GM21515 (cell line): Measurements from ENCODE around the gene MLST8.
A peak's percentile ranks its signal among the peaks of the same experiment; 100 is the strongest.

Experiments used
- ATAC-seq: cut with Tn5 transposase; IDR thresholded peaks from one replicate; pipeline ENCODE4 v1.9.1; 2021; ENCODE audit not compliant: unreplicated experiment

The MLST8 gene

DNA sequence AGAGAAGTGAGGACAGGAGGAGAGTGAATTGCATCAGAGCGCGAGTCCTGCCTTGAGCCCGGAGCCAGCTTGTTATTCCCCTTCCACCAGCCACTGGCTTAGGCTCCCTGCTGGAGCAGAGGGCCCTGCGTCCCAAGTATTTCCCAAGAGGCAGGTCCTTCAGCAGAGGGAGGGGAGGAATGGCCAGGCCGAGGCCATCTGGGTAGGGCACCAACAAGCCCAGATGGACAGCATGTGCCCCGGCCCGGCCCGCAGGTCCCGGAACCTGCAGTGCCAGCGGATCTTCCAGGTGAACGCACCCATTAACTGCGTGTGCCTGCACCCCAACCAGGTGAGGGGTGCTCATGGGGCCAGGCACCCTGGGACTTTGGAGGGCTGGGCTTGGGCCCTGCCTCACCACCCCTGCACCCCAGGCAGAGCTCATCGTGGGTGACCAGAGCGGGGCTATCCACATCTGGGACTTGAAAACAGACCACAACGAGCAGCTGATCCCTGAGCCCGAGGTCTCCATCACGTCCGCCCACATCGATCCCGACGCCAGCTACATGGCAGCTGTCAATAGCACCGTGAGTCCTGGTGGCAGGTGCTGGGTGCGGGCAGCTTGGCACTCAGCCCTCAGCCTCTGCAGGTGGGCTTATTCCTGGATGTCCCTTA, 1.7 kb downstream of the MLST8 start:
- ATAC-seq, result no peak

- ATAC-seq, result no peak
These were observed 2.6 kb downstream of the MLST8 start for GRCh38 chr16:2207872-2208271.

DNA sequence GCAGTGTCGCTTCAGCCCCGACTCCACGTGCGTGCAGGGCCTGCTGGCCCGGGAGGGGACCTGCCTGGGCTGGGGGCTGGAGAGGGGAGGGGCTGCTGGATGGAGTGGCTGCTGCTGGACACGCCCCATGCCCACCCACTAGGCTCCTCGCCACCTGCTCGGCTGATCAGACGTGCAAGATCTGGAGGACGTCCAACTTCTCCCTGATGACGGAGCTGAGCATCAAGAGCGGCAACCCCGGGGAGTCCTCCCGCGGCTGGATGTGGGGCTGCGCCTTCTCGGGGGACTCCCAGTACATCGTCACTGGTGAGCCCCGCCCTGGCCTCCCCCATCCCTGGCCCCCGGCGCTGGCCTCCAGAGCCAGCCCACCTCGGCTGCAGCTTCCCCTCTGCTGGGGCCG, 3.1 kb downstream of the MLST8 start:
- ATAC-seq, result no peak

- ATAC-seq, result no peak
These were observed 3.5 kb downstream of the MLST8 start for GRCh38 chr16:2208772-2209171.

GRCh38 chr16:2209258-2210008, 4.2 kb downstream of the MLST8 start:
- ATAC-seq, result no peak

DNA sequence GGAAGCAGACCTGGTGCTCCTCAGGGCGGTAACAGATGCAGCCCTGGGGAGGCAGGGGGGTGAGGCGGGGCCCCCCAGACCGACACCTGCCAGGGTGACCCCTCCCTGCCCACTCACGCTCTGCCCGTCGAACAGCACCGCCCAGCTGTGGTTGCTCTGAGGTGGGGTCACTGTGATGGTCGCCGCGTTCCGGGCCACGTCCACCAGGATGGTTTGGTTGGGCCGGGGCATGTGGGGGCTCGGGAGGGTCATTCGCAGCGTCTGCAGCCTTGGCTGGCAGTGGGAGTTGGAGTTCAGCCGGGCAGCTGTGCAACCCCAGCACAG, 4.7 kb downstream of the MLST8 start:
- no peak for ATAC-seq

DNA sequence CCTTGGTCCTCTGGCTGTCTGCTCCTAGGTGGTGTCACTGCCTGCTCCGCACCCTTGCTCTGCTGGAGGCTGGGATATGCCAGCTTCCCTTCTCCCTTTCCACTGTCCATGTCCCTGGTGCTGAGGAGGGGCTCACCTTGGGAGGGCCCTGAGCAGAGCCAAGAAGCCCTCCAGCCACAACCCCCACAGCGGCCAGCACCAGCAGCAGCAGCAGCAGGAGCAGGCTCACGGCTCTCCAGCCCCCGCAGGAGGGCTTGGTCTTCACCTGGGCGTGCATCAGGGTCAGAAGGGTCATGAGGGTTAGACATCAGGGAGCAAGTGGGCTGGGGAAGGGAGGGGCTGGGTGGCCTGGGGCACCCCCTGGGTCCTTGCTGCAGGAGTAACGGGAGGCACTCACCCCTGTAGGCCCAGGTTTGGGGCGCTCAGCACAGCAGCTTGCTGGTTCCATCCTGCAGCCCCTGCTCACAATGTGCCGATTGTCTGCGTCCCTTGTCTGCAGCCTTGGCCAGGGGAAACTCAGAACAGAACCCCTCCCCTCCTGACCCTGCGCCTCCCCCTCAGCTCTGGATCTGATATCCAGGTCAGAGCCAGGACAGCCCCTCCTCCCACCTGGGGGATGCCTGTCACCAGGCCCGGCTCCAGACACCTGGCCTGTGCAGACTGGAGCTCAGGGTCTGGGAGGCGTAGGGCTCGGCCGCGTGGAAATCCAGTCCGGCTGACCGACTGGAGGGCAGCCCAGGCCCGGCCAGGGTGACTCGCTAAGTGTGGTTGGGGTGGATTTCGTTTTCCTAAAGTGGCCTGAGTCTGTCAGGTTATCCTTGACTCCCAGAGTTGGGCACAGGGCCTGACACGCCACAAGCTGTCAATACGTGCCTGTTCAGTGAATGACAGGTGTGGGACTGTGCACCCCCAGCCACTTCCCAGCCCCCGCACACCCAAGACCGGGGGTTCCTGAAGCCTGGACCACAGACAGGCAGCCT, 5.4 kb downstream of the MLST8 start, which contains the start of gene BRICD5:
TSS of gene BRICD5 (minus strand) at position 478 of the 980 bp plus-strand sequence. CDS start at position 448, 30 bp downstream.
- ATAC-seq, result no peak

- no peak for ATAC-seq
These were observed 6.7 kb downstream of the MLST8 start for GRCh38 chr16:2211923-2212347.

DNA sequence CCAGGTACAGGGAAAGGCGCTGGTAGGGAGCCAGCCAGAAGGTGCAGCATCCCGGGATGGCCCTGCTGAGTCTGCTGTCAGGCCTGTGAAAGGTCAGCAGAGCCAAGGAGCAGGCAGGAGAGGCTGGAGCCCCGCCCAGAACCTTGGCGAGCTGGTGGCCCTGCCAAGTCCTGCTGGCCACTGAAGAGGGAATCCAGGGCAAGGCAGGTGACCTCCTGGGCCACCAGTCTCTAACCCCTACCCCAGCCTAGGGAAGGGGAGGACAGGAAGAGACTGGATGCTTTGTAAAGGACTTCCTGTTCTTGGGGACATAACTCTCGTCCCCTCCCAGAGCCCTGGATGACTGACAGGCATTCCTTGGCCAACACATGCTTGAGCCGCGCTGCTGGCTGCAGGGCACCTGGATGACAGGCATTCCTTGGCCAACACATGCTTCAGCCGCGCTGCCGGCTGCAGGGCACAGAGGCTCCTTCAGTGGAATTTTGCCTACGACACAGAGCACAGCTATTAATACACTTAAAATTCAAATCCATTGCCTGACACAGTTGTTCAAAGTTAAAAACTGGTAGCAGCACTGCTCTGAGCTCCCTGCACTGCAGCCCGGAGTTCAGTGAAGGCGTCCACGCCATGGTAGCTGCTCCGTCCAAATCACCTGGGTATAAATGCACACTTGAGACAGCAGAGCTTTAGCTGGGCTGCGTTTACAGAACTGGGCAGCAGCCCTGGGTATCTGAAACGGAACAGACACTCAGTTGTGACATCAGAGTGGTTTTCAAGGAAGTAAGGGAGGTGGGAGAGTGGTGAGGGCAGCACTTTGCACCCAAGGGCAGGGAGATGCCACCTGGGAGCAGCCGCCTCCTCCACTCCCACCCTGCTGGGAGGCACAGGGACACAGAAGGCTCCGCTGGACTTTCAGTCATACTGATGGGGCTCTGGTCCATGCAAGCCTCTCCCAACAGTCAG, 7.4 kb downstream of the MLST8 start:
- no peak for ATAC-seq

DNA sequence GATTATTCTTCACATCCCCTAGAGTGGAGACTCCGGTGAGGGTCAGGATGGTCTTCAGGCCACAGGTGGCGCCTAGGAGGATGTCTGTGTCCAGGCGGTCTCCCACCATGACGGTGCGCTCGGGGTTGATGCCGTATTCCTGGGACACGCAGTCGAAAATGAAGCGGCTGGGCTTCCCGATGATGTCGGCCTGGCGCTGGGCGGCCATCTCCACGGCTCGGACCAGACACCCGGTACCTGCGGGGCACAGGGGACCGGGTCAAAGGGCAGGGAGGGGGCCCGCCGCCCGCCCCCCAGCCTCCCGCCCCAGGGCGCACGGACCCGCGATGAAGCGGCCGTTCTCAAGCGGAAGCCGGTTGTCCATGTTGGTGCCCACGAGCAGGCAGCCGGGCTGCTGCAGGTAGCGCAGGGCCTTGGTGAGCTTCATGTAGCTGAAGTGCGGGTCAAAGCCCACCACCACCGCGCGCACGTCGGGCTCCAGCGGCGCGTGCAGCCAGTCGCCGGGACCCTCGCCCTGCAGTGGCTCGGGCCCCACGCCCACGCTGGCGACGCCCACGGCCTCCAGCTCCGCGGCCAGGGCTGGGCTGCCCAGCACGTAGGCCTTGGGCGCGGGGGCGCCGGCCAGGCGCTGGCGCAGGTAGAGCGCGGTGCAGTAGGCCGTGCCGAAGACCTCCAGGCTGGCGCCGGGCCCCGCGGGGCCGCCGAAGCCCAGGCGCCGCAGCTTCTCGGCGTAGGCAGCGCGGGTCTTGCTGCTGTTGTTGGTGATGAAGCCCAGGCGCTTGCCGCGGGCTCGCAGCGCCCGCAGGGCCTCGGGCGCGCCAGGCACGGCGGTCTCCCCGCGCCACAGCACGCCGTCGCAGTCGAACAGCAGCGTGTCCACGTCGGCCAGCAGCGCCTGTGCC, 8.8 kb downstream of the MLST8 start:
- ATAC-seq, result no peak

DNA sequence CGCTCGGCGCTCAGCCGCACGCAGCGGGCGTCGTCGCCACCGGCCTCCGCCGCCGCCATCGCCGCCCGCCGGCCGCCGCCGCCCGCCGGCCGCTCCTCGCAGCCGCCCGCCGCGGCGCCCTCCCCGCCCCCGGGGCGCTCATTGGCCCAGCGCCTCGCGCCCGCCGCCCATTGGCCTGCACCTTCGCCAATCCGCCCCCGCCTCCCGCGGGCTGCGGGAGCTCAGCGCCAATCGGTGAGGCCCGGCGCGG, 9.4 kb downstream of the MLST8 start, which contains the start of gene PGP:
TSS of gene PGP (minus strand) at position 122 of the 250 bp plus-strand sequence. CDS start at position 59, 63 bp downstream.
- ATAC-seq, result peak; percentile 78

DNA sequence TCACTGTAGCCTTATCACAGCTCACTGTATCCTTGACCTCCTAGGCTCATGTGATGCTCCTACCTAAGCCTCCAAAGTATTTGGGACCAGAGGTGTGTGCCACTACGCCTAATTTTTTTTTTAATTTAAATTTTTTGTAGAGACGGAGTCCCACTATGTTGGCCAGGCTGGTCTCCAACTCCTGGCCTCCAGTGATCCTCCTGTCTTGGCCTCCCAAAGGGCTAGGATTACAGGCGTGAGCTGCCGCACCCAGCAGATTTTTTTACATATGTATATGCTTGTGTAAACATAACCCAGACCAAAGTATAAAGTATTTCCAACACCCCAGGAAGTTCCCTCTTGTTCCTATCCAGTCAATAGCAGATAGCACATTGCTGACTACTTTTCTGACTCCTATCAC, 11.1 kb downstream of the MLST8 start:
- no peak for ATAC-seq

DNA sequence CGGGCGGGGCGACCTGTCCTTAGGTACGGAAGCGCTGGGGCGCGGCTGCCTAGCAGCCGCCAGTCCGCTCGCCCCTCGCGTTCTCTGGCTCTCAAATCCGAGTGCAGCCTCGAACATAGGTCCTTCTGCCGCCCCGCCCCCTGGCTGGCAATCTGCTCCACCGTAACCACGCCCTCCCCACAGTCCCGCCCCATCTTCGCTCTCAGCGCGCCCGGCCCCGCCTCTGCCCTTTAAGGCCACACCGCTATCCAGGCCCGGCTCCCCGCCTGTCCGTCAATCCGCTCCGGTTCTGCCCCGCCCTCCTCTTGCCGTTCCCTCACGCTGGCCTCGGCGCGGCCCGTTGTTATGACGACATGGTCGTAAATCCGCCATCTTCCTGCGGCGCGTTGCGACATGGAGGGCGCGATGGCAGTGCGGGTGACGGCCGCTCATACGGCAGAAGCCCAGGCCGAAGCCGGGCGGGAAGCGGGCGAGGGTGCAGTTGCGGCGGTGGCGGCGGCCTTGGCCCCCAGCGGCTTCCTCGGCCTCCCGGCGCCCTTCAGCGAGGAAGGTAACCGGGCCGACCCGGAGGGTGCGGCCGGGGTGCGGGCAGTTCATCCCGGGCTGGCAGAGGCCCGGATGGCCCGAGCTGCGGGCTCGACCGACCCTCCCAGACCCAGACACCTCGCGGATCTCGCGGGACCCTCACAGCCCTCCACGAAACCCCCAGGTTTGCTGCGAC, 18.1 kb downstream of the MLST8 start, which contains the start of gene E4F1:
TSS of gene E4F1 (plus strand) at position 371 of the 721 bp plus-strand sequence. CDS start at position 394, 23 bp downstream.
- peak; percentile 92 for ATAC-seq

GRCh38 chr16:2223942-2224486, 18.8 kb downstream of the MLST8 start:
- ATAC-seq, result peak; percentile 6

GRCh38 chr16:2226245-2226793, 21.1 kb downstream of the MLST8 start:
- ATAC-seq, result no peak

- ATAC-seq, result no peak
These were observed 21.7 kb downstream of the MLST8 start for GRCh38 chr16:2226918-2227317.

- no peak for ATAC-seq
These were observed 23.0 kb downstream of the MLST8 start for GRCh38 chr16:2228161-2228824.

DNA sequence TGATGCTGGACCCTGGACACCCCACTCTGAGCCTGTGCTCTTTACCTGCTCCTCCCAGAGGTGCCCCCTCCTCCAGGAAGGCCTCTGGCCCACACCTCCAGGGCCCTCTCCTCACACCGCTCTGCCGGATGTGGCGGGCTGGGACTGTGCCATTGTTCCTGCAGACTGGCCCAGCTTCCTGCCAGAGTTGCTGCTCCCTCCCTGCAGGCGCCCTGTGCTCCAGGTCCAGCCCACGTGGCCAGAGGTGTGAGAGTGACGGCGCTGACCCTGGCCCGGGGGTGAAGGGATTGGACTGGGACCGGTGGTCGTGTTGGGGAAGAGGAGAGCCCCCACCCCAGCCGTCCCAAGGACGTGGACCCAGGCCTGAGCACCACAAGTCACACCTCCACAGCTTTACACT, 23.8 kb downstream of the MLST8 start:
- ATAC-seq, result no peak
